COLO668 (cell line): ENCODE measurements around the gene ZFPM1.

Experiments
- DNase-seq: peaks from one replicate; lab custom pipeline; 2025; ENCODE audit not compliant: unreplicated experiment; lab: John Stamatoyannopoulos, UW

Gene ZFPM1

DNA sequence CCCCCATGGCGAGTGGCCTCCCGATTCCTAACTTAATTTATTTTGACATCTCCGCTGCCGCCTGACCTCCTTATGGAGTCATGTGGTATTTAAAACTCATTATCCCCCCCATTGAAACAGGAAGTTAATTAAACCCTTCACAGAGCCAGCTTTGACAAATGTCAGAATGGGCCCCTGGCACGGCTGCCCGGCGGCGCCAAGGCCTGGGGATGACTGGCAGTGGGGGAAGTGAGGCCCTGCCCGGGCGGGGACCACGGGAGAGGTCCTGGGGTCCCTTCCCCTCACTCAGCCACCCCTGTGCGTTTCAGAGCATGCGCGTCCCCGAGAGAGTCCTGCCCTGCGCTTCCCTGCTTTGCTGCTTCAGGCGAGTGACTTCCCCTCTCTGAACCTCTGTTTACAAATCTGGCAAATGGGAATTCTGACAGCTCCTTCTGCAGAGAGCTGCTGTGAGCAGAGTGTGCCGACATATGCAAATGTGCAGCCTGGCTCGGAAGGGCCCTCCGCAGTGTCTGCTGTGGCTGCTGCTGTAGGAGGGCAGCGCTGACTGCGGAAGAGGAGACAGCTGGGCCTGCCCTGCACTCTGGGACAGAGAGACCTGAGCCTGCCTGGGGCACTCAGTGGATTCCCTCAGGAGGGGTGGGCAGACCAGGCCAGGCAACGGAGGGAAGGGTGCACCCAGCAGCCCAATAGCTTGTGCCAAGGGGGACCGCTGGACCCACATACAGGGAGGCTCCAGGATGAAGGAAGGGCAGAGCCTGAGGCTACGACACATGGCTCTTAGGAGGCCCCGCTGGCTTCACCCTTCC, 4.4 kb upstream of the ZFPM1 start:
- no peak for DNase-seq

DNA sequence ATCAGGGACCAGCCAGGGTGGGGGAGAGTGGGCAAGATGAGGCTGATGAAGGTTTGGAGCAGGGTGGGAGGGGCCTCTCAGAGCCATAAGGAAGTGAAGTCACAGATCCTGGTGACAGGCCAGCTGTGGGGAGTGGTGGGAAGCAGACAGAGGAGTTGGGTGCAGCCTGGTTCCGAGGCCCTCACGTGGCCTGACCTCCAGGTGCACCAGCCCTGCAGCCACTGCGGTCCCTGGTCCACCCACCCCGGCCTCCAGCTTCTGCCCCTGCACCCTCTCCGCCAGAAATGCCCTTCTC, 3.9 kb upstream of the ZFPM1 start:
- DNase-seq = peak; percentile 23

DNA sequence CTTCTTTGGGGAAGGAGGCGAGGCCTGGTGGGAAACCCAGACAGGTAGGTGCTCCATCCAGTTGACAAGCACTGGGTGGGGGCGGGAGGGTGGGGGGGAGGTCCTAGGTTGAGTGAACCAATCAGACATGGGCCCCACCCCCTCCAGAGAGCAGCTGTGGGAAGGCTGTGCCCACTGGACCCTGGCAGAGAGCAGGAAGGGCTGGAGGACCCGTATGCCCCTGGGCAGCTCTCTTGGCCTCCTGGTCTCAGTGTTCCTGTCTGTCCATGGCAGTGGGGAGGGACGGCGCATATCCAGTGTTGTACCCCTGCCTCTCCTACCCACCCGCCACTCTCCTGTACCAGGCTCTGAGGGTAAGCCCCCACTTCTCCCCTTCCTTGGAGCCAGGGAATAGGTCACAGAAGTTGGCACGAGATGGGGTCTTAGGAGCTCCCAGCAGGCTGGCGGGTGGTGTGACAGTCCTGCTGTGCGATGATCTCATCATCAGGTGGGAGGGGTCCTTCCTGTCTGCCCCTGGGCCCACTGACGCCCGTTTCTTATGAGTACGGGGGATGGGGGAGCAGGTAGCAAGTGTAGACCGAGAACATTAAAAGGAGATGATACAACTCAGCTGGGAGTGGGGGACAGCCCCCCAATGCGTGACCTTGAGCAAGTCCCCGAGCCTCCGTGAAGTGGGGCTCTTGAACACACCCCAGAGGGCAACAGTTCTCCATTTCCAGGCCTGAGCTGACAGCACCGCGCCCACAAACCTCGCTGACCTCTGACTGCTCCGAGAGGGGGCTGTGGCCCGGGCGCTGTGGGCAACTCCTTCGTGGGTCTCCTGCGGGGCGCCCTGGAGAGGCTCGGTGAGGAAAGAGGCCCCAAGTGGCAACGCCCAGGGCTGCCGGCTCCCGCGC, 1.2 kb upstream of the ZFPM1 start:
- DNase-seq = peak; percentile 35

DNA sequence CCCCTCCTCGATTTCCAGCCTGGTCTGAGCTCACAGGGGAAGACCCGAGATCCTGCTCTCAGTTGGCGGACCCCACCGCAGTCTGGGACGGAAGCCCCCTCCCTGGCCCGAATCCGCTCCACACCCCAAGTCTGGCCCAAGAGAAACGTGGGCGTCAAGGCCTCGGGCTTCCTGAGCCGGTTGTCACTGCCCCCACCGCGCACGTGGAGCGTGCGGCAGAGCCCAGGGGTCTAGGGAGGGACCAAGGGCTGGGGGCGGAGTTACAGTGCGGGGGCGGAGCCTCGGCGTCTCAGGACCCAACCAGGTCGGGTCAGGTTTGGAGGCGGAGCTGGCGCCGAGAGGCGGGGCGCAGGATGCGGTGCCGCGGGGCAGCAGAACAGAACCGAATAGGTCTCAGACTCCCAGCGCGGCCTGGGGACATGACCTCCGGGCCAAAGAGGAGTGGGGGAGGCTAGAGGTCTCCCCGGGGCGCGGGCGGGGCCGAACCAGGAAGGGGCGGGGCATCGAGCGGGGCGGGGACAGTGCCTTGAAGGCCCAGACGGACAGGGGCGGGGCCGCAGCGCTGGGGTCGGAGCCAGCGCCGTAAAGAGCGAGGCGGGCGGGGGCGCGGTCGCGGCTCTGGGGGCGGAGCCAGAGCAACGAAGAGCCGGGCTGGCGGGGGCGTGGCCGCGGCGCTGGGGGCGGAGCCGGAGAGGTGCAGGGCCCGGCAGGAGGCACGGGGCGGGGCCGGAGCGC, 431 bp upstream of the ZFPM1 start:
- peak; percentile 97 for DNase-seq

DNA sequence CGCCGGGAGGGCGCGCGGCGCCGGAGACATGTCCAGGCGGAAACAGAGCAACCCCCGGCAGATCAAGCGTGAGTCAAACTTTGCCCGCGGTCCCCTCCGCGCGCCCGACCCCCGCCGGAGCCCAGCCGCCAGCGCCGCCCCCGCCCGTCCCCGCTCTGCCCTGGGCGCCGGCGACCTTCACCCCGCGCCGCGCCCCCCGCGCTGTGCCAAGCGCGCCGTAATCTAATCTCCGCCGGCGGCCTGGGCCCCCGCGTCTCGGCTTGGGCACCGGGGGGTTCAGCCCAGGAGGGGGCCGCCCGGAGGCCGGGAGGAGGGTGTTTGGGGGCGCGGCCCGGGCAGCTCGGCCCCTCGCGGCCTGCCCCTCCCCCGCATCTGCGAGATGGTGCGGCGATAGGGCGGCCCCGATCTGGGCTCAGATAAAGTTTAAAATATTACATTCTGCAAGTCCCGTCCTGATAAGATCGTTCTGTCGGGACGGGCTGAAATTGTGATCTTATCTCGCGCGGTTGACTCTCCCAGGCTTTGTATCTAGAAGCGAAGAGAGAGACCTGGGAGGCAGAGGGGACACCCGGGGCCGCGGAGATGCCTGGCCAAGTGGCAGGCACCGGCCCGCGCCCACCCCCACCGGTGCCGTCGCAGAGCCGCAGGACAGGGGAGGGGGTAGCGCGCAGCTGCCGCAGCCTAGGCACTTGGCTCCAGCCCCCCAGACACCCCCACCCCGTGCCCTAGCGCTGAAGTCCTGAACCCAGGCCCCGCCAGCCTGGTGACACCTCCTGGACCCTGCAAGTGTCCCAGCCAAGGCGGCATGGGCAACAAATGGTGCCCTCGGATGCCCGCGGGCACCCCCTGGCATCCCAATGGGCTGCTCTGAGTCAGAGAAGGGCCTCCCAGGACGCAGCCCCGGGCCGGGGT, 787 bp downstream of the ZFPM1 start:
- peak; percentile 52 for DNase-seq

DNA sequence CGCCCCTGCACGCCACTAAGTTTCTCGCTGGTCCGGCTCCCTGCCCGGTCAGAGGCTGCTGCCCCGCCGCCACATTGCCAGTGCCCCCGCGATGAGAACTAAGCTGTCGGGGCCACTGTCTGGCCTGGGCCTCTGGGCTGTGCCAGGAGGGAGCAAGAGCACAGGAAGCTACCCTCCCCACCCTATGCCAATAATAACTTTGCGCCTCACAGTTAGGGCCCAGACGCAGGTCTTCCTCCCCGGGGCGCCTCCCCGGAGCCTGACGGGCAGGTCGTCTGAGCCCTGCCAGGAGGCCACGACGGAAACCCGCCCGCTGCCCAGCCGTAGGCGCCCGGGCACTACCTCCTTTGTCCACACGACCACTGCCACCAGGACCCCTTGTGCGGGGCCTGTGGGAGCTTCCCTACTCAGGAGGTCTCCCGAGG, 1.5 kb downstream of the ZFPM1 start:
- DNase-seq = peak; percentile 67

DNA sequence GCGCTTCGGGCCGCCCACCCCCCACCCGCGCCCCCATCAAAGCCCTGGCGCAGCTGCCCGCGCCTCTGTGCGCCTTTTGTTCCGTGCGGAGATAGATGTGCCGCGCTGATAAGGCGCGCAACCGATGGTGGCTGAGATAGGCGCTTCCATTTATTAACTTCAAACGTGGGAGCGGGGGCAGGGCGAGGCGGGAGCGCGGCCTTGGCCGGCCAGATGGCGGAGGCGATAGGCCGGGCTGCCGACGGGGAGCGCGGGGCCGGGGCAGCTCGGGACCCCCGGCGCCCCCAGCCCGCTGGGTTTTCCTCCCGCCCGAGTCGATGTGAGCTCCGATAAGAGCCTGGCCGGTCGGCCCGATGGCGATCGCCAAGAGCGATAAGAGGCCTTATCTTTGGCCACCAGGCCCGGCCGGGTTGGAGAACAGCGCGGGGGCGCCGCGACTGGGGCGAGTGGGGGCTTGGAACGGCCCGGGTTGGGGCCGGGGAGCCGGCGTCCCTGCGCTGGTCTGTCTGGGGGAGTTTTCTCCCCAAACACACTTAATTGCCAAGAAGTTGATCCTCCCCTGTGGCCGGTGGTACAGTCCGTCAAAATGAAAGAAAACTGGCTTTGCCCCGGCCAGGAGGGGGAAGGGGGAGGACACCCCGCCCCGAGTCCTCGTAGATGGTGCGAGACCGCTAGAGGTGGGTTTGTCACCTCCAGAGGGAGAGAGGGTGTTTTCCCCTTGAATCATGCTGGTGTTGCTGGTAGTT, 2.7 kb downstream of the ZFPM1 start:
- peak; percentile 65 for DNase-seq

DNA sequence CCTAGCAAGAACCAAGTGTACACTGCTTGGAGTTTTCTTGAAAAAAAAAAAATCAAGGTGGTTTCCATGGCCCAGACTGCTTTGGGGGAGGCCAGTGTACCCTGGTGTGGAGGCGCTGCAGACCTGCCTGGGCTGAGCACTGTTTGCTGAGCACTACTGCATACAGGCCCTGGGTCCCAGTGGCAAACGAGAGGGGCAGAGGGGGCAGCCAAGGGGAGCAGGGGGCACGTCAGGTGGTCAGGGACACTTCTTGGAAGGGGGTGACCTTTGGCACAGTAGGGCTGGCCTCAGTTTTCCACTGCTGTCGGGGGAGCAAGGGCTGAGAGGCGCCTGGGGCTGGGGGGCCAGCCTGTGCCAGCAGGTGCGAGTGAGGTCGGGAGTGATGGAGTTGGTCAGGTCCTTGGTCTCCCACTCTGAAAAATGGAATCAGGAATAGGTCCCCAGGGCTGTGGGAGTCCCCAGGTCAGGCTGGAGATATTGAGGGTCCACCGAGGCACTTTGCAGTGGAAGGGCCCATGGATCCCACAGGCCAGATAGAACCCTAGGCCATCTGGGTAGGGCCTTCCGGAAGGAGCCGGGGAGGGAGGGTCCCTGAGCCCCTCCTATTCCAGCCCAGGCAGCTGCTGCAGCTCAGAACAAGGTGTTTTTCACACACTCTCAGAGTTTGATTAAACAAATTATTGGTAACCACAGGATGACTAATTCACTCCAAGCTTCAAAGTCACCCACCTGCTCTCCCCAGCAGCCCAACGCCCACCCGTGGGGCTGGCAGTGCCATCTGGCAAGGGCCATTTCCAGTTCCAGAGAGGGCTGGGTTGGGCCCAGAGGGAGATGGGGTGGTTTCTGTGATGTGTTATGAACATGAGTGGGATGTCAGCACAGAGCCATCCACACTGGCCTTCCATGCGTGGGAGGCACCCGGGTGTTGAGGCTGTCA, 3.5 kb downstream of the ZFPM1 start:
- DNase-seq = peak; percentile 80

DNA sequence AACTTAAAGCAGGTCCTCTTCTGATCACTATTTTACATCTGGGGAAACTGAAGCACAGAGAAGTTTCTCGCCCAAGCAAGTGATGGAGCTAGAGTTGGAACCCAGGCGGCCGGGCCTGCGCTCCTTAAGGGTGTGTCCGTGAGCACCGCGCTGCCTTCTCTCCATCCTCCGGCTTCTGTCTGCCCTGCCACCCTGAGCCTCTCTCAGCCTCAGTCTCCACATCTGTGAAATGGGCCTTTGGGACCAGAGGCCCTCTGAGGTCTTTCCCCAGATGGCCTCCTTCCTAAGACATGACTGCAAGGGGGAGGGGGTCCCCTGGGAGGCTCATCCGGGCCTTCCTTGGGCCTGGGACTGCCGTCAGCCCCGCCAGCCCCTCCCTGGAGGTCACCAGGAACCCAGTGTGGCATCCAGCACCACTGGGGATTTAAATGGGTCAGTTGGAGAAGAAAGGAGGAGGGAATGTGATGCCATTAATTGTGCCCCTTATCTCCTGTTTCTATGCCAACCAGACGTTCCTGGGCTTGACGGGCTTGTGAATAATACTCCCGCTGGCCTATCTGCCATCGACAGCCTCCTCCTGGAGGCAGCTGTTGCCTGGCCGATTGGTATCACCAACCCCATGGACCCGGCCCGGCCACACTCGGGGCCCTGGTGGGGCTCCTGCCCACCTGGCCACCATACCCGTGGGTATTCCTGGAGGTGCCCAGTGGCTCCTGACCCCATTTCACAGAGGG, 5.1 kb downstream of the ZFPM1 start:
- no peak for DNase-seq

DNA sequence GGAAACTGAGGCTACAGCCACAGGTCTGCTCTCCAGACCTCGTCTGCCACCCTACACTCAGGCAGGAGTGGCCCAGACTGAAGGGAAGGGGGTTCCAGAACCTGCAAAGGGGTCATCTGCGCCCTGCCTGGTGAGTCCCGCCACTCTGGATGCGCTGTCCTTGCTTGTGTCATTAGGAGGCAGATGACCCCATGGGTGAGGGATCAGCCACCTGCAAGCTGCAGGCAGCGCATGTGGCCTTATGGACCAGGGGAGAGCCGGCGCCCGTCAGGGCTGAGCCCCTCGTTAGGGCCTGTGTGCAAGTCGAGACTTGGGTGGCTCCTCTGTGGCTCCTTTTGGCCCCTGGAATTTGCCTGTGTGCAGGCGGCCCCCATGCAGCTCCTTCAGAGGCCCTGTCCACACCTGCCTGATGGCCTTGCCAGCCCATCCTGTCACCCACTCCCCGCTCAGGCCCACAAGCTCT, 5.7 kb downstream of the ZFPM1 start:
- no peak for DNase-seq

DNA sequence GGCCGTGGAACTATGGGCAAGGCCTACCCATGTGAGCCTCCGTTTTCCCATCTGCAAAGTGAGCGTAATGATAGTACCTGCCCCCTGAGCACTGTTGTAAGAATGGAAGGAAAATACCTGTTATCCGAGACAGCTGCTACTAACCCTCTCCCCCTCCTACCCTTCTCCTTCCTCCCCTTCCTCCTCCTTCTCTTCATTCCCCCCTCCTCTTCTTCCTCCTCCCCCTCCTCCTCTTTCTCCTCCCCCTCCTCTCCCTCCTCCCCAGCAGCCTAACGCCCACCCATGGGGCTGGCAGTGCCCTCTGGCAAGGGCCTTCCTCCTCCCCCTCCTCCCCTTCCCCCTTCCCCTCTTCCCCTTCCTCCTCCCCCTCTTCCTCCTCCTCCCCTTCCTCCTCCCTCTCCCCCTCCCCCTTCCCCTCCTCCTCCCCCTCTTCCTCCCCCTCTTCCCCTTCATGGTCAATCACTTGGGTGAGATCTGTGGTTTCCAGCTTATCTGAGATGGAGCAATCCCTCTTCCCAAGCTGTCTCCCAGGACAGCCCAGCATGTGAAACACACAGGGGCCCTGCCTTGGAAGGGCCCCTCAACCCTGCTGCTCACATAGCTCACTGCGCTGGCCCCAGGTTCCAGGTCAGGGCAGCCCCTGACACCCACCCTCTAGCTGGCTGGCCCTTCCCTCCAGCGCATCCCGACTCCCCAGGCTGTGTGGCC, 6.4 kb downstream of the ZFPM1 start:
- no peak for DNase-seq

DNA sequence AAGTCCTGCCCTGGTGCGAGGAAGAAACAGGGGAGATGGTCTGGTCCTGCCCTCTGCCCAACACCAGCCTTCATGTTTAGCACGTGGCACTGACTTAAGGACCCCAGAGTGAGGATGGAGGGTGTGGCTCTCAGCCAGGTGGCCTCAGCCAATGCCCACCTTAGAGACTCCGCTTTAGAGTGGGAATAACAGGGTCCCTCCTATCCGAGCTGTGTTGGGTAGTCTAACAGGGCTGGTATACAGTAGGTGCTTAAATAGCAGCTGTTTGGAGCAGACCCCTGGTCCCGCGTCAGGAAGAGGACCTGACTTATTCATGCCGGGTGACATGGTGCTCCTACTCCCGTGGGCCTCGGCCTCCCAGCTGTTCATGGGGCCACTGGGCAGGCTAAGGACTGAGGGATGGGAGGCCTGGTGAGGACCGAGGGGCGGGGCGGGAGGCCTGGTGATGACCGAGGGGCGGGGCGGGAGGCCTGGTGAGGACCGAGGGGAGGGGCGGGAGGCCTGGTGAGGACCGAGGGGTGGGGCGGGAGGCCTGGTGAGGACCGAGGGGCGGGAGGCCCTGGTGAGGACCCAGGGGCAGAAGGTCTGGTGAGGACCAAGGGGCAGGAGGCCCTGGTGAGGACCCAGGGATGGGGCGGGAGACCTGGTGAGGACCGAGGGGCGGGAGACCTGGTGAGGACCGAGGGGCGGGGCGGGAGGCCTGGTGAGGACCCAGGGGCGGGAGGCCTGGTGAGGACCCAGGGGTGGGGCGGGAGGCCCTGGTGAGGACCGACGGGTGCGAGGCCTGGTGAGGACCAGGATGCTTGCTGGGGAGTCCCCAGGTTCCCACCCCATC, 7.6 kb downstream of the ZFPM1 start:
- no peak for DNase-seq

DNA sequence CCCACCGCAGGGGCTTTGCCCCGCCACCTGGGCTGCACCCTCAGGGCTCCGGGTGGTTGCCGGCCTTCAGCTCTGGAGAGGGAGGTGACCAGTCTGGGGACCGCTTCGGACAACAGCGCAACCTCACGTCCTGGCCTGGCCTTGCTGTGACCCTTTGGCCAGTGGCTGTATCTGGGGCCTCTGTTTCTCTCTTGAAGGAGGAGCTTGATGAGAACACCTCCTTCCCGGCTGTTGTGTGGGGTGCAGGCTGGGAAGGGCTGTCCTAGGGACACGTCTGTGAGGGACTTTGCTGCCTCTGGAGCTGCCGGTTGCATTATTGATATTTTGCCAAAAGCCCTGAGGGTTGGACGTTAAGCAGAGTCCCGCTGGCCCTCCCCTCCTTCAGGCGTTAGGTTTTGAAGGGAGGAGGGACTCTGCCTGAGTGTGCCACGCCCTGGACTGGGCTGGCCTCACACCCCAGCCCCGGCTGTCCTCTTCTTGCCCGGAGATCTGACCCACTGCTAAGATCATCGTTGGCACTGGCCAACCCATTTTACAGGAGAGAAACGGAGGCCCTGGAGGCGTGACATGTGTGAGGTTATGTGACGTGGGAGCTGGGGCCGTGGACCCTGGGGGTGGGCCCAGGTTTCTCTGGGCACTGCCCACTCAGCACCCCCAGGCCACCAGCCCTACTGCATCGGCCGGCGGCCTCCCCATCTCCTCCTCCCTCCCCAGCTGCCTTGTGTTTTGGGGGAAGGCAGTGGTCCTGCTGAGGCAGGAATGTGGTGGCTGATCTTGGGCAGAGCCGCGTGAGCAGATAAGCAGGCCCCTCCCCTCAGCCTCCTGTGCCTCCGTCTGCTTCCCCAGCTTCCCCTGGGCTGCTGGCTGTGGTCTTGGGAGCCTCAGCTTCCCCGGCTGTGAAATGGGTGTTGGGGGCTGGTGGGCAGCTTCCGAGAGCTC, 8.5 kb downstream of the ZFPM1 start:
- DNase-seq = peak; percentile 43

DNA sequence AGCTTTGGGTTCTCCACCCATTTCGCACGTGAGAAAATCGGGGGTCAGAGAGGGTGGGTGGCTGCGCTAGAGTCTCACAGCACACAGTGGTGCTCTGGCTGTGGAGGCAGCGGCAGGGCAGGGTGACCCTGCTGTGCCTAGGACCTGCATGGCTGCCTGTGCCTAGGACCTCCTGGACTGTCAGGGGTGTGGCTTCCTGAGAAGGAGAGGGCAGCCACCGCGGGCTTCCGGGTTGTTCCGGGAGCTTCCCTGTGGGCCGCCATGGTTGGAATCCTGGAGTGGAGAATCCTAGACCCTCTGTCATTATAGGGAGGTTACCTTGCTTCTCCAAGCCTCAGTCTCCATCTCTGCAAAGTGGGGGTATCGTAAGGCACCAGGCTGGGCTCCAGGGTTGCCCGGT, 9.3 kb downstream of the ZFPM1 start:
- DNase-seq = no peak

DNA sequence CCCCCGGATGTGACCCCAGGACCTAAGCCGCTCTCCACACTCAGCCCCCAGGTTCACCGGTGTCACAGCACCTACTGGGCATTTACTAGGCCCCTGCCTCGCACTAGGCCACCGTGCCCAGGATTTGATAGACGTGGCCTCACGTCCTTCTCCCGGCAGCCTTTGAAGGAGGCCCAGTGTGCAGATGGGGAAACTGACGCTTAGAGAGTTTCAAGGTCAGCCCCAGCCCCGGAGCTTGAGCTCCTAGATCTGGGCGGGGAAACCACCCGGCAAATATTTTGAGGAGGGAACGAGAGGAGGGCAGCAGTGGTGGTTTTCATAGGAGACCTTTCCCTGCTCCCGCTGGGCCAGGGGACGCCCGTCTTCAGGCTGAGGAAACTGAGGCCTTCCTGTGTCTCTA, 10.3 kb downstream of the ZFPM1 start:
- DNase-seq = no peak
